Left ventricle myocardium superior (tissue), 1 donor: Measurements from ENCODE around the gene EN1. TPM values are rescaled to one million over a fixed set of nuclear protein-coding genes. Genes with fewer than 3 reads are reported as not detected.

Experiments used
- ATAC-seq: fragments of 200-7000 bp; cut with Tn5 transposase; one replicate; pipeline ENCODE4 v1.9.1; 2020; ENCODE audit warnings: mild to moderate bottlenecking, moderate library complexity
- DNase-seq: peaks from one replicate; pipeline ENCODE4 v3.0.0-alpha.2; 2020
- intact Hi-C: fragments of 100-400 bp; cut with micrococcal nuclease; formaldehyde crosslinking; loops from one replicate; pipeline ENCODE4 v1.11.0; 2022
- total RNA-seq: library from RNA; stranded (reverse); fragmentation: NEBNext Ultra II Directional; extraction: Animal tissue kit (Norgen Biotek cat#: 25700); gene quantifications from one replicate; pipeline ENCODE4 v1.2.1, GENCODE V29; 2021
- donor health status: DM: no; HTN: yes; CAD: no; lungs with severe emphysema.

The EN1 gene
- total RNA-seq, 1 donor from 2014 or later = not detected

- ATAC-seq (no peak), DNase-seq (no peak)
- intact Hi-C loops = no loop called here
Measured at GRCh38 chr2:118846442-118846952, 951 bp downstream of the EN1 start.

DNA sequence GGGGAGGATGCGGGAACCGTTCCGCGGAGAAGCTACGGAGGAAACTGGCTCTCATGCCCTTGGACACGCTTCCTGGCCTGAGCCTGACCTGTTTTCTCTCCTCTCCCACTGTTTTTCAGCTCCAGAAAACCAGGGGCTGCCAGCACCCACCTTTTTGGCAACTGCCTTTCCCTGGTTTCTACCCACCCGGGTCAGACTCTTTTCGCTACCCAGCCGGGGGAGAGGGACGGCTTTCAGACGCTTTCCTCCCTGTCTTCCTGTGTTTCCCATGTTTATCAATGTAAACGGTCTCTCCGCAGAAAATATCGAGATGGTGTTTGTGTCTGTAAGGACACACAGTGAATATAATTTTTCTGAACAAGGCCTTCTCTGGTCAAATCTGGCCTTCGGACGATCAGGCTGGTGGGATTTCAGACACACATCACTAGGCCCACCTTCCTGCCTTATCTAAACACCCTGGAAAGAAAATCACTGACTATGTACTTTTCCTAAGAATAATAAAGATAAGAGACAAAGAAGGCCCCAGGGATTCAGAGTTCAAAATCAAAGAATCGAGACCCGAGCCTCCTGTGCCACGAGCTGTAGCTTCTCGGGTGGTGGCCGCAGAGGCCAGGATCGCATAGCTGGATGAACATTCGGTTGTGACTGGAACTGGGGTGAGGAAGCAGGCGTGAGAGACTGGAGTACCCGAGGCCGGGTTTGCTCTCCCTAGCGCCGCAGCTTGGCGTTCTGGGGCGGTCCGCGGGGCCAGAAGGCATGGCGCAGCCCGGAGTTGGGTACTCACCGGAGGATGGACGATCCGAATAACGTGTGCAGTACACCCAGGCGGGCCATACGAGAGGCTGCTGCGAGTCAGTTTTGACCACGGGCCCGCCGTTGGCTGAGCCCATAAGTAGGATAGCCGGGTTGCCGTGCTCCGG is 1.7 kb downstream of the EN1 start:
- intact Hi-C loops = no loop called here
- ATAC-seq (no peak), DNase-seq (no peak)

DNA sequence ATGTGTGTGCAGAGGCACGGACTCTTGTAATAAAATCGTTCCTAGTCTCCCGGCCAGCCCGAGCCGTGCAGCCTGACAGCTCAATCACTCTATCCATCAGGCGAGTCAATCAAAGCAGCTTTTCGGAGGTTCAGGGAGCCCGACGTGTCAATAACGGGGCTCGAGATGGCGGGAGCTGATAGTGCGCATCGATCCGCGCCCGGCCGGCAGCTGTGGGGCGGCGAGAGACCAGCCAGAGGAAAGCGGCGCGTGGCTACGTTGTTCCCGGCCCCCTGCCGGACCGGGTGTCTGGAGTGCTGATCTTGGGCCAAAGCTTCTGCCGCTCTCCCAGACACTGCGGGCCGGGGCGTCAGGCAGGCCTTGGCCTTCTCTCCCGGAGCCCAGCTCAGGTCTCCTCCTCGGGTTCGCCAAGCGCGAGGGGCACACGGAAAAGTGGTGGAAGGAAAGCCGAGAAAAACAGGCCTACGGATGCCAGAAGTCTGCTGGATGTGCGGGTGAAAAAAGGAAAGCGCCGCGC is 2.4 kb downstream of the EN1 start:
- ATAC-seq (no peak), DNase-seq (no peak)
- intact Hi-C loops = no loop called here

- no peak for ATAC-seq
- no peak for DNase-seq
- intact Hi-C loops = no loop called here
Measured at GRCh38 chr2:118844261-118845004, 3.0 kb downstream of the EN1 start.

DNA sequence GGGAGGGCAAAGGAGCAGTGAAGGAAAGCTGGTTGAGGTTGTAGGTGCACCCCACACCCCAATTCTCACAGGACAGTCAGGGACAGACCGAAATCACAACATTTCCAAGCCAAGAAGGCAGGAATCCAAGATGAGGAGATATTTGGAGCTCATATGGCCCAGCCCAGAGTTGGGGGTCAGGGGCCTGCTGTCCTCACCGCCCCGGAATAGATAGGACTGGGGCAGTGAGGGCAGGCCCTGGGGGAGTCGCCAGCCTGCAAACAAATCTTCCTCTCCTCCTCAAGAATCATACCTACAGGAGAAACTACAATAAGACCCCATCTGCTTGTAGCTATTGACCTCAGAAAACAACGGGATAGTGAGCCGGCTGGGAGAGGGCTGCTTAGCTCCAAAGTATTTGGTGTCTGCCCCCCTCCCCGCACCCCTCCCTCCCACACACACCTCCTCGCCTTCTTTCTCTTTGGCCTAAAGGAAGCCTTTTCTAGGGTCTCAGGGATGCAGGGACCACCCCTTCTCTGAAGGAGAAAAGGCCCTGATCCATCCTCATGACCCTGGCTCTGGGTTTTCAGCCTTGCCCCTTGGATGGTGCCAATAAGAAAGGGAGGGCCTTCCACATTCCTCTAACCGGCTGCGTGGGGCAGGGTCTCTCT is 3.8 kb downstream of the EN1 start:
- no peak for ATAC-seq
- intact Hi-C loops = no loop called here
- no peak for DNase-seq

DNA sequence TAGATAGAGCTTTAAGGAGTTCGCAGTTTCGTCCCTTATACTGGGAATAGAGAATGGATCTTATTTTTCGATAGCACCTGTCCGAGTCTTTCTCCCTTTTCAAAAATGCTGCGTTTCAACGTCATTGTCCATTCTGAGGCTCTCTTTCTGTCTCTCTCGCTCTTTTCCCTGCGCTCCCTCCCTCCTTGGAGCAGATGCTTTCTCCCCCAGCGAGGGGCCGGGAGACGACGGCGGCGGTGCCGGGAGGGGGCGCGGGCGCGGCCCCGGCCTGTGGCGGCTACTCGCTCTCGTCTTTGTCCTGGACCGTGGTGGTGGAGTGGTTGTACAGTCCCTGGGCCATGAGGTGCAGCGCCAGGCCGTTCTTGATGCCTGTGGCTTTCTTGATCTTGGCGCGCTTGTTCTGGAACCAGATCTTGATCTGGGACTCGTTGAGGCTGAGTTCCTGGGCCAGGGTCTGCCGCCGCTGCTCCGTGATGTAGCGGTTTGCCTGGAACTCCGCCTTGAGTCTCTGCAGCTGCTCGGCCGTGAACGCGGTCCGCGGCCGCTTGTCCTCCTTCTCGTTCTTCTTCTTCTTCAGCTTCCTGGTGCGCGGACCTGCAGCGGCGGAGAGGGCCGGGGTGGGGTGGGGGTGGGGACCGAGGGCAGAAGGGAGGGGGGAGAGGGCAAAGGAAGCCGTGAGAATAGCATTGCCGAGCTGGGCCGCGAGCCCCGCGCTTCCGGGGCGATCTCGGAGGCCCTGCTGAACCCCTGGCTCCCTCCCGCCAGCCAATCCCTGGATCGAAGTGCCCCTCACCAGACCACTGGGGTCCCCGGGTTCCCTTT is 4.6 kb downstream of the EN1 start:
- no peak for DNase-seq
- no peak for ATAC-seq
- intact Hi-C loops = no loop called here

DNA sequence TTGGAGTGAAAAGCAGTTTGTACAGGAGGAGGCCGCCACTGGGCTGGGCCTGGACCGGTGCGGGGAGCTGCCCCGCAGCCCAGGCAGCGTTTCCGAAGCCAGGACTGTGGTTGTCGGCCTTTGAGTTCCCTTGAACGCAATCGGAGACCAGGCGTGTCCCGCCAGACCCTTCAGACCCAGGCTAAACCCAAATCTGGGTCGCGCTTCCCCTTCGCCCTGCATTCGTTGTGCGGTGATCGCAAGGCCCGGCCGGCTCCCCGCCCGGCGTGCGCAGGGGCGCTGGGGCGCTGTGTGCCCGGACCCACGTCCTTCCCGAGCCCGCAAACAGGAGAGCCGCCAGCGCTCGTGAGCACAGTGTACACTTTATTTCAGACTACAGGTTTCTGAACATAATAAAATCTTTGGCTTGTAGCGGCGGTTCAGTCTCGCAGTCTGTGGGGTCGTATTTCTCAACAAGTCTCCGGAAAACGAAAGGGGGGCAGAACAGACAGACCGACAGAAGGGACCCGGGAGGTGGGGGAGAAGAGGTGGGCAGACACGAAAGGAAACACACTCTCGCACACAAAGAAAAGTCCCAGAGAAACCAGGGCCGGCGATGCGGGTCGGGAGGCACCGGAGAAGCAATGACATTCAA is 5.5 kb downstream of the EN1 start:
- DNase-seq (no peak), ATAC-seq (no peak)
- intact Hi-C loops = no loop called here

GRCh38 chr2:118841450-118841827 is 6.0 kb downstream of the EN1 start:
- ATAC-seq = no peak
- DNase-seq = no peak
- intact Hi-C loops = no loop called here

- intact Hi-C loops = no loop called here
- DNase-seq (no peak), ATAC-seq (no peak)
Measured at GRCh38 chr2:118838741-118839455, 8.6 kb downstream of the EN1 start.

- ATAC-seq (no peak), DNase-seq (no peak)
- intact Hi-C loops = no loop called here
Measured at GRCh38 chr2:118837621-118838020, 9.8 kb downstream of the EN1 start.

DNA sequence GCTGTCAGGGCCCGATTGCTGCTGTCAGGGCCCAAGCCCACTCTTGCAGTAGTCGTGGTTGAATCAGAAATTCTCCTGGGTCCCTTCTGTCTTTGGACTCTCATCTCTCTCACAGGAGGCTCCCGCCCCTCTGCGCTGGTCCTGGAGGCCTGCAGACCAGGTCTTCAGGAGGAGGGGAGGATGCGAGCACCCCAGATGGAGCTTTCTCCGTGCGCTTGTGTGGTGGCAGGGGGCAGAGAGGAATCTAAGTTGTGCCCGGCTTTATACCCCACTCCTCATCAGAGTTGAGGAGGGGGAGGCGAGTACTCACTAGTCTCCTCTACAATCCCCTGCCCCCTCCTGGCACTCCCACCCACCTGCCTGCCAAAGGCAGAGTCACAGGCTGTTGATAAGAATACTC is 10.4 kb downstream of the EN1 start:
- intact Hi-C loops = no loop called here

GRCh38 chr2:118836411-118836930 is 11.0 kb downstream of the EN1 start:
- ATAC-seq (no peak), DNase-seq (no peak)
- intact Hi-C loops = no loop called here

More for the DNA sequence above, 10.4 kb downstream of the EN1 start:
- no peak for DNase-seq
- no peak for ATAC-seq

GRCh38 chr2:118835746-118836410 is 11.6 kb downstream of the EN1 start:
- no peak for ATAC-seq
- intact Hi-C loops = no loop called here

GRCh38 chr2:118834901-118835745 is 12.3 kb downstream of the EN1 start:
- ATAC-seq (peak; percentile 24), DNase-seq (no peak)
- intact Hi-C loops = no loop called here

More at GRCh38 chr2:118835746-118836410, 11.6 kb downstream of the EN1 start:
- DNase-seq = no peak

GRCh38 chr2:118834440-118834810 is 13.0 kb downstream of the EN1 start:
- ATAC-seq (no peak), DNase-seq (no peak)
- intact Hi-C loops = no loop called here
